ENCODE results near the gene MAP4K1.
A peak's percentile ranks its signal among the peaks of the same experiment; 100 is the strongest.

The MAP4K1 gene

DNA sequence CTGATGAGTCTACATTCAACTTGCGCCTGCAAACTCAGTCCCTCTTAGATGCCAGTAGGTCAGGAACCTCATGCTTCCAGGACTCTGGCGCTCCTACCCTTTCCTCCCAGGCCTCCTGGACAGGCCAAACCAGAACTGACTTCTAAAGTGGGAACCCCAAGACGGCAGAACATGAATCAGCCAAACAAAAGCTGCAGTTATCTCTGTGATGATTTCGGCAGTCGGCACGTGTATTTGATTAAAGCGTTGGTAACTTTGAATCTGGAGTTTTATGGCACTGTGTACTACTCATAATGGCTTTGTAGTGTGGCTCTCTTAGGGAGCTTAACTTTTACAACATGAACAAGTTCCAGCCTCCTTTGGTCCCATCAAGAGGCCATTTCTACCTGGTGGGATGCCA, 43.4 kb upstream of the MAP4K1 start:
- Histone ChIP-seq H3K27me3 (ENCODE audit: insufficient read depth, low read length) (no peaks in the 10 kb centered on the region), H3K9ac (ENCODE audit: low read depth, low read length) (no peak overlapping the region), H3K4me3 (ENCODE audit: low read length) (no peak overlapping the region), H3K4me1 (ENCODE audit: insufficient read depth, low read length) (peaks cover 64% of the 10 kb centered on the region), H3K9me3 (ENCODE audit: insufficient read depth, low read depth, low read length) (no peaks in the 10 kb centered on the region), H3K27ac (ENCODE audit: low read length) (no peak overlapping the region), H3K36me3 (ENCODE audit: insufficient read depth, low read depth, low read length) (peaks cover 14% of the 10 kb centered on the region)

DNA sequence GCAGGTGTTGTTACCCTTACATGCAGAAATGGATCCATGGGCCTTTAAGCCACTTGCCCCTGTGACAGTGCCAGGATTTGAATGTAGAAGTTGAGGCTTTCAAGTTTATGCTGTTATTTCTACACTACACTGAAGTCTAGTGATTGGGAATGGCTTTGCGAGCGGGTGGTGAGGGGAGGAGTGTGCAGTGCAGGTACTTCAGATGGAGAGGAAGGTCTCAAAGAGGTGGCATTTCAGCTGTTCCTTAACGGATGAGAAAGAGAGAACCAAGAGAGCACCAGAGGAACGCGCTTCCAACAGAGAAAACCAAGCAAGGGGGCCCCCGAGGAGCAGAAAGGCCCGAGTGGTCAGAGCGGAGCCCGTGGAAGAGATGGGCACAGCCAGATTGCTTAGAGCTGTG, 43.0 kb upstream of the MAP4K1 start:
- Histone ChIP-seq H3K4me1 (ENCODE audit: insufficient read depth, low read length) (peaks cover 67% of the 10 kb centered on the region), H3K4me3 (ENCODE audit: low read length) (no peak overlapping the region), H3K27me3 (ENCODE audit: insufficient read depth, low read length) (no peaks in the 10 kb centered on the region), H3K9ac (ENCODE audit: low read depth, low read length) (no peak overlapping the region), H3K9me3 (ENCODE audit: insufficient read depth, low read depth, low read length) (no peaks in the 10 kb centered on the region), H3K27ac (ENCODE audit: low read length) (no peak overlapping the region), H3K36me3 (ENCODE audit: insufficient read depth, low read depth, low read length) (peaks cover 18% of the 10 kb centered on the region)

DNA sequence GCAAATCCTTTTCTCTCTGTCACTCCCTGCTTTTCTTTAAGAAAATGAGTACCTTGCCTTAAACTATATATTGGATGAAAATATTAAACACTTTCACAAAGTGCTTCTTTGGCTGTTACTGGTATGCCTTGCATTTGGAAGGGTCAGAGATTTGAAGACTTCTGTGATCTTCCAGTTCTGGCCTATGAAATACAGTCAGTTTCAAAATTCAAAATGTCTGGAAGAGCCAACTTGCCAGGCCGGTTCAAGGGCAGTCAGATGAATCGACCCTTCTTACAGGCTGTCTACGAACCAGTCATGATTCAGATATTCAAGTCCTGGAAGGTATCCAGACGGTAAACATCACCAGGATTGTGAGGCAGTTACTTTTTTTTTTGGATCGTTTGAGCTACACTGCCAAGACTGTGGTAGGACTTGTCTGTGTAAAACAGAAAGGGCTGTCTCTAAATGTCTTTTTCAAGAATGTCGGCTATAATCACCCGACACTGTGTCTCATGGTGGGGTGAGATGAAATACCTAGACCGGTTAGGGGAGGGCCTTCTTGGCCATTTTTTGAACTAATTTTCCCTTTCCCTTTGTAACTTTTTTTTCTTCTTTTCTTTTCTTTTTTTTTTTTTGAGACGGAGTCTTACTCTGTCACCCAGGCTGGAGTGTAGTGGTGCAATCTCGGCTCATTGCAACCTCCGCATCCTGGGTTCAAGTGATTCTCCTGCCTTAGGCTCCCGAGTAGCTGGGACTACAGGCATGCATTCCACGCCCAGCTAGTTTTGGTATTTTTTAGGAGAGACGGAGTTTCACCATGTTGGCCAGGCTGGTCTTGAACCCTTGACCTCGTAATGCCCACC, 40.9 kb upstream of the MAP4K1 start:
- no peaks in the 10 kb centered on the region for H3K27me3 ChIP-seq (ENCODE audit: insufficient read depth, low read length)
- H3K27ac ChIP-seq (ENCODE audit: low read length): no peak overlapping the region
- H3K4me1 ChIP-seq (ENCODE audit: insufficient read depth, low read length): peaks cover 65% of the 10 kb centered on the region
- peak overlapping the region; percentile 24; the same call in 1 of the 2 replicates for H3K9ac ChIP-seq (ENCODE audit: low read depth, low read length)
- H3K4me3 ChIP-seq (ENCODE audit: low read length): no peak overlapping the region
- H3K36me3 ChIP-seq (ENCODE audit: insufficient read depth, low read depth, low read length): peaks cover 18% of the 10 kb centered on the region
- H3K9me3 ChIP-seq (ENCODE audit: insufficient read depth, low read depth, low read length): no peaks in the 10 kb centered on the region

DNA sequence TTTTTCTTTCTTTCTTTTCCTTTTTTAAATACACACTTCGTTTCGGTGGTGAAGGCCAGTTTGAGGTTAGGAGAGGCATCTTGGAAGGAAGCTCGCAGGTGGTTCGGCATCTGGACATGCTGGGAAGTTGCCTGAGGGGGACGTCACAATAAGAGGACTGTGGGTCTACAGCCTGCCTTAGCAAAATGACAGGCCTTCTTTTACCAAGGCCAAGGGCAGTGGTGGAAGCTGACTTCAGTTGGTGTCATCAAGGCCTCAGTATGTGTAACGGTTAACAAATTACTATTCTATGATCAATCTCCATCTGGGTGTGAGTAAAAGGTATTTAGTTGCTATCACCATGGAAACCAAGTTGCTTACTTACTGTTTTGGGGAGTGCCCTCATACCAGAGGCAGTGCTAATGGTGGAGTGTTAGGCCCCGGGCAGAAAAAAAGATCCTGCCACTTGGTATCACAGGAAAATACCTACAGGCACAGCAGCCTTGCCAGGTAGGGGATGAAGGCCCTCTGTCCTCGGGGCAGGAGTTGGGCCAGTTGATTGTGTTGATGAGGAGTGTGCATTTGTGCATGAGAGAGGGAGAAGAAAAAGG, 40.0 kb upstream of the MAP4K1 start:
- no peak overlapping the region for H3K27ac ChIP-seq (ENCODE audit: low read length)
- peaks cover 18% of the 10 kb centered on the region for H3K36me3 ChIP-seq (ENCODE audit: insufficient read depth, low read depth, low read length)
- no peaks in the 10 kb centered on the region for H3K9me3 ChIP-seq (ENCODE audit: insufficient read depth, low read depth, low read length)
- H3K9ac ChIP-seq (ENCODE audit: low read depth, low read length): peak overlapping the region; percentile 24; the same call in 1 of the 2 replicates
- H3K4me1 ChIP-seq (ENCODE audit: insufficient read depth, low read length): peaks cover 66% of the 10 kb centered on the region
- no peak overlapping the region for H3K4me3 ChIP-seq (ENCODE audit: low read length)
- H3K27me3 ChIP-seq (ENCODE audit: insufficient read depth, low read length): no peaks in the 10 kb centered on the region

DNA sequence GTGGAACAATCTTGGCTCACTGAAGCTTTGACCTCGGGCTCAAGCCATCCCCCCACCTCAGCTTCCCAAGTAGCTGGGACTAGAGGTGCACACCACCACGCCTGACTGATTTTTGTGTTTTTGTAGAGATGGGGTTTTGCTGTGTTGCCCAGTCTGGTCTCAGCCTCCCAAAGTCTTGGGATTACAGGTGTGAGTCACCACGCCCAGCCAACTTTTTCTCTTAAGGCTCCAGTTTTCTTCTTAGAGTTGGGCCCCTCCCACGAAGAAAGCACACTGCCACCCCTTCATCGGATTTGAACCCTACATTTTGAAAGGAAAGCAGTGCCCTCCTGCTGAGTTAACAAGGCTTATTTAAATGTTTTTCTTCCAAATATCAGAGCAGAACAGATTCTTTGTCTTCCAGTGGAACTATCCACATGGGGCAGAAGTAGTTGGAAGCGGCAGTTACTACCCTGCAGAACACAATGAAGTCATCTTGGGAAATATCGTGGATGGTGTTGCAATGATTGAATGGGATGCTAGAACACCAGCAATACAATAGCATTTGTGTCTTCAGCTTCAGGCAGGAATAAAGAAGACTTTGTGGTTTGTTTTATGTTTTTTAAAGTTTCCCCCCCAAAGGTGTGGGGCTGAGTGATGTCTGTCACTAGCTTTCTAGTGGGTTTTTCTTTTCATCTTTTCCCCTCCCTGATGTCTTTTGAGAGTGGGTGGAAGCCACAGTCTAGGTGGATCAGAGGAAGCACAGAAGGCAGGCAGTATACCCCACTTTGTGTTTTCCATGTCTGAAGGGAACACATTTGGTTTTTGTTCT, 38.6 kb upstream of the MAP4K1 start:
- Histone ChIP-seq H3K27me3 (ENCODE audit: insufficient read depth, low read length) (no peaks in the 10 kb centered on the region), H3K4me1 (ENCODE audit: insufficient read depth, low read length) (peaks cover 64% of the 10 kb centered on the region), H3K27ac (ENCODE audit: low read length) (no peak overlapping the region), H3K9me3 (ENCODE audit: insufficient read depth, low read depth, low read length) (no peaks in the 10 kb centered on the region), H3K4me3 (ENCODE audit: low read length) (no peak overlapping the region), H3K36me3 (ENCODE audit: insufficient read depth, low read depth, low read length) (peaks cover 18% of the 10 kb centered on the region), H3K9ac (ENCODE audit: low read depth, low read length) (no peak overlapping the region)

DNA sequence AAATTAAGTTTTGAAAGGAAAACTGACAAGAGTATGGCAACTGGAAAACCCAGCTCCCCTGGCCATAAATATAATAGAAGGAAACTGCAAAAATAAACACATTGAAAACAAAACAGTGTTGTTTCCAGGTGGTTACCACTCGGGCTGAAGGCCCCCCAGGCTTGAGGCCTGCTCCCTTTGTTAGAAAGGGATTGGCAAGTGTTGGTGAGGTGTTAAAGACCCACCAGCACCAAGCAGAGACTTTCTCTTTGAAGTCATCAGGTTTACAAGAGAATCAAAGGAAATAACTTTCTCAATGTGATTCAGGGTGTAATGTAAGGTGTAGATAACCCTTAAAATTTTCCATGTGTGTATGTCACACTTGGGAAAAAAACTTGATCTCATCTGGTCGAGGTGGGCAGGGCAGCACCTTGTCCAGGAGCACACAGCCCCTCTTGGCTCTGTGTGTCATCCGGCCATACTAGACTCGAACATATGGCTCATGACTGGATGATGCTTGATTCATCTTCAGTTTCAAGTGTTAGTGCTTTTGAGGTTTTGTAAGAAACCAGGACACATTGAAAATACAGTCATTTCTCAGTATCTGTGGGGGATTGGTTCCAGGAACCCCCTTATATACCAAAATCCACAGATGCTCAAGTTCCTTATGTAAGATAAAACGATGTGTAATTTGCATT, 37.5 kb upstream of the MAP4K1 start:
- no peaks in the 10 kb centered on the region for H3K9me3 ChIP-seq (ENCODE audit: insufficient read depth, low read depth, low read length)
- H3K4me3 ChIP-seq (ENCODE audit: low read length): peak overlapping the region; percentile 9; the same call in 1 of the 2 replicates
- H3K27ac ChIP-seq (ENCODE audit: low read length): peak overlapping the region; percentile 11
- H3K9ac ChIP-seq (ENCODE audit: low read depth, low read length): peak overlapping the region; percentile 53; the same call in 1 of the 2 replicates
- H3K4me1 ChIP-seq (ENCODE audit: insufficient read depth, low read length): peaks cover 63% of the 10 kb centered on the region
- H3K36me3 ChIP-seq (ENCODE audit: insufficient read depth, low read depth, low read length): peaks cover 18% of the 10 kb centered on the region
- H3K27me3 ChIP-seq (ENCODE audit: insufficient read depth, low read length): no peaks in the 10 kb centered on the region

DNA sequence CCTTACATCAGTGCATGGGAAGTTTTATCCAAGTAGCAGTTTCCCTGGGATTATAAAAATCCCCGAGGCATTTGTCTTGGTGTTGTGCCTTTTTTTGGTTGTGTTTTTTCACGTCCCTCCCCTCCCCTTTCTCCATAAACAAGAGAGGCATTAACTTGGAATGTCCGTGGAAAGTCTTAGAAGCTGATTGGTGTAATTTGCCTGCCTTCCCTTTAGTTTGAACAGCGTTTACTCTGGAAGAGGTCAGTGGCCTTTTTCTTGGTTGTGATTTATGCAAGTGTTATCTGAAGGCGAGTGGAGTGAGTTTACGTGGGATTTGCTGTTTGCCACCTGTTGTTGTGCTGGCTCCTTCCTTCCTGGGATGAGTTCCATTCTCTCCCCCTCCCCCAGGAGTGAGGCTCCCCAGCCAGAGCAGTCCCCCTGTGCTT, 36.9 kb upstream of the MAP4K1 start:
- H3K36me3 ChIP-seq (ENCODE audit: insufficient read depth, low read depth, low read length): peaks cover 18% of the 10 kb centered on the region
- H3K9ac ChIP-seq (ENCODE audit: low read depth, low read length): peak overlapping the region; percentile 53; the same call in 1 of the 2 replicates
- no peaks in the 10 kb centered on the region for H3K9me3 ChIP-seq (ENCODE audit: insufficient read depth, low read depth, low read length)
- H3K27ac ChIP-seq (ENCODE audit: low read length): peak overlapping the region; percentile 11
- H3K27me3 ChIP-seq (ENCODE audit: insufficient read depth, low read length): no peaks in the 10 kb centered on the region
- H3K4me1 ChIP-seq (ENCODE audit: insufficient read depth, low read length): peaks cover 66% of the 10 kb centered on the region
- H3K4me3 ChIP-seq (ENCODE audit: low read length): peak overlapping the region; percentile 9; the same call in 1 of the 2 replicates

DNA sequence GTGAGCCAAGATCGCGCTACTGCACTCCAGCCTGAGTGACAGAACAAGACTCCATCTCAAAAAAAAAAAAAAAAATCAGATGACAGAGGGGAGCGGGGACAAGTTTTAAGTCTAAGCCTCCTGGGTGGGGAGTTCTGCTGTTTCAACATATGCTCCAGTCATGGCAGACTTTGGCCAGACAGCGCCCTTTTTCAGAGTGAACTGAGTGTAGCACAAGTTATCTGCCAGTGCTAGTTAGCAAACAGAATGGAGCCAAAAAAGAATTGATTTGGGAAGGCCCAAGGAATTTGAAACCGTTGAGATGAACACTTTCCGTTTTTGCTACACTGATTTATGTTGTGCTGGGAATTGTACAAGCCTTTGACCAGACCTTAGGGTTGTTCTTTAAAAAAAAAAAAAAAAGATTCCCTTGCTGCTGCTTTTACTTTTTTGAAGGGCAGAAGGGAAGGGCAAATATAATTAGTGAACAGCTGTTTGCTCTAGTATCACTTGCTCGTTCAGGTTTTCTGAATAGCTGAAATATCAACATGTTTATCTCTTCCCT, 35.3 kb upstream of the MAP4K1 start:
- Histone ChIP-seq H3K27me3 (ENCODE audit: insufficient read depth, low read length) (no peaks in the 10 kb centered on the region), H3K36me3 (ENCODE audit: insufficient read depth, low read depth, low read length) (peaks cover 18% of the 10 kb centered on the region), H3K27ac (ENCODE audit: low read length) (no peak overlapping the region), H3K9me3 (ENCODE audit: insufficient read depth, low read depth, low read length) (no peaks in the 10 kb centered on the region), H3K9ac (ENCODE audit: low read depth, low read length) (peak overlapping the region; percentile 29; the same call in 1 of the 2 replicates), H3K4me1 (ENCODE audit: insufficient read depth, low read length) (peaks cover 61% of the 10 kb centered on the region), H3K4me3 (ENCODE audit: low read length) (0 out of 2 replicates have a peak overlapping the region, but pooled peaks have one; percentile 21)

DNA sequence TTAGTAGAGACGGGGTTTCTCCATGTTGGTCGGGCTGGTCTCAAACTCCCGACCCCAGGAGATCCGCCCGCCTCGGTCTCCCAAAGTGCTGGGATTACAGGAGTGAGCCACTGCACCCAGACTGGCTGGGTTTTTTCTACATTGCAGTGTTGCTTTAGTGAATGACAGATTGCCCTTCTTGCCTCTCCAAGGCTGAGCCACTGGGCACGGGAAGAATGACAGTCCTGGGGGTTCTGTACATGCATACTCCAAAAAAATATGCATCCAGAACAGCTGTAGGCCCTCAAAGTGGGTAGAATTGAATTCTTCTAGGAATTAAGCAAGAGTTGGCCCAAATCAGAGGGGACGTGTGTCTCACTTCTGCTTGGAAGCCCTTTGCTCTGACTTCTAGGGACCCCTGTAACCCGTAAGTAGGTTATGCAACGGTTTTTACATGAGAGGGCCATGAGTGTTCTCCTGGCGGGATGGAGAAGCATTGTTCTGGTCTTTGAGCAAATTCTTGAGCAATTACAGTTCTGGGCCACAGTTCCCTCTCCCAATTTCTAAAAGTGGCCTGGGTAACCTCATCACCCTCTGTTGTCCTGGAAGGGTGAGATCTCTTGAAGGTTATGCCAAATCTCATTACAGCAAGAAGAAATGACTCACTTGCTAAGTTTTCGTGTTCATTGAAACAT, 33.3 kb upstream of the MAP4K1 start:
- Histone ChIP-seq H3K4me1 (ENCODE audit: insufficient read depth, low read length) (peaks cover 44% of the 10 kb centered on the region), H3K4me3 (ENCODE audit: low read length) (no peak overlapping the region), H3K9me3 (ENCODE audit: insufficient read depth, low read depth, low read length) (no peaks in the 10 kb centered on the region), H3K27me3 (ENCODE audit: insufficient read depth, low read length) (no peaks in the 10 kb centered on the region), H3K9ac (ENCODE audit: low read depth, low read length) (no peak overlapping the region), H3K27ac (ENCODE audit: low read length) (no peak overlapping the region), H3K36me3 (ENCODE audit: insufficient read depth, low read depth, low read length) (peaks cover 4% of the 10 kb centered on the region; the same call in 1 of the 2 replicates)

DNA sequence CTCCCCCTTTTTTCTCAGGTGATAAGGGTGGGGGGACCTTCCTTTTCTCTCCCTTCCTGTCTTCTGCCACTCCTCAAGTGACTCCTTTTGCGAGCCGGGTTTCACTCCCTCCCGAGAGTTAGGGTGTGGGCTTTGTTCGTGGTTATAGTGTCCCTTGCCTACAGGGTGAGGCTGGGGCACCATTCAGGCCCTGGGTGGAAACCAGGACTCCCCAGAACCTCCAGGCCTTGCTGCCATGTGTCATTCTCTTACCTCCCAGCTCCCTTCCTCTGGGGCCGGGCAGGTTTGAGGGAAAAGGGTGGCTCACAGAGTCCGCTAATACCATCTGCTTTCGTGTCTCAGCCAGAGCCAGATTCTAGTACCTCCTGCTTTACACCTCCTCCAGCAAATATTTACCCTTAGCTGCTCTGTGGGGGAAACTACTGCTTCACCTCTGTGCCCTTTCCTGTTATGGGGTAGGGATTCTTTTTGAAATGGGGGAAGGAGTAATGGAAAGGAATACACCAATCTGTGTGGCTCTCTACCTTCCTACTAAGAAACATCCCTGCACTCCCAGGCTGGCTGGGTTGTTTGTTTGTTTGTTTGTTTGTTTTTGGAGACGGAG, 32.5 kb upstream of the MAP4K1 start:
- H3K9ac ChIP-seq (ENCODE audit: low read depth, low read length): peak overlapping the region; percentile 94; the same call in 1 of the 2 replicates
- H3K36me3 ChIP-seq (ENCODE audit: insufficient read depth, low read depth, low read length): no peaks in the 10 kb centered on the region
- peak overlapping the region; percentile 94 for H3K4me3 ChIP-seq (ENCODE audit: low read length)
- no peaks in the 10 kb centered on the region for H3K9me3 ChIP-seq (ENCODE audit: insufficient read depth, low read depth, low read length)
- H3K27ac ChIP-seq (ENCODE audit: low read length): no peak overlapping the region
- H3K4me1 ChIP-seq (ENCODE audit: insufficient read depth, low read length): peaks cover 37% of the 10 kb centered on the region
- no peaks in the 10 kb centered on the region for H3K27me3 ChIP-seq (ENCODE audit: insufficient read depth, low read length)

Measured in iPS-20b (cell line).